Measurements from ENCODE around the gene VPS13A.

DNA sequence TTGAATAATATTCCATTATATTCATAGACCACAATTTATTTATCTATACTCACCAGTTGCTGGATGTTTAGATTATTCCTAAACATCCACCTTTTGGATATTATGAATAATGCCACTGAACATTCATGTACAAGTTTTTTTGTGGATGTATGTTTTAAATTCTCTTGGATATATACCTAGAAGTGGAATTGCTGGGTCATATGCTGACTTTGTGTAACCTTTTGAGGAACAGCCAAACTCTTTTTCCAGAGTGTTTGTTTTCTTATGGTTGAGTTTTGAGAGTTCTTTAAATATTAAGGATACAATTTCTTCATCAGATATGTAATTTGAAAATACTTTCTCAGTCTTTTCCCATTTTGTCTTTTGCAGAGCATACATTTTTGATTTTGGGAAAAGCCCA lies 2.7 kb downstream of the VPS13A start:
- TF ChIP-seq POLR2A (IDR thresholded peaks at IDR 0.05), result no peak
- TF ChIP-seq, protein P1, sequence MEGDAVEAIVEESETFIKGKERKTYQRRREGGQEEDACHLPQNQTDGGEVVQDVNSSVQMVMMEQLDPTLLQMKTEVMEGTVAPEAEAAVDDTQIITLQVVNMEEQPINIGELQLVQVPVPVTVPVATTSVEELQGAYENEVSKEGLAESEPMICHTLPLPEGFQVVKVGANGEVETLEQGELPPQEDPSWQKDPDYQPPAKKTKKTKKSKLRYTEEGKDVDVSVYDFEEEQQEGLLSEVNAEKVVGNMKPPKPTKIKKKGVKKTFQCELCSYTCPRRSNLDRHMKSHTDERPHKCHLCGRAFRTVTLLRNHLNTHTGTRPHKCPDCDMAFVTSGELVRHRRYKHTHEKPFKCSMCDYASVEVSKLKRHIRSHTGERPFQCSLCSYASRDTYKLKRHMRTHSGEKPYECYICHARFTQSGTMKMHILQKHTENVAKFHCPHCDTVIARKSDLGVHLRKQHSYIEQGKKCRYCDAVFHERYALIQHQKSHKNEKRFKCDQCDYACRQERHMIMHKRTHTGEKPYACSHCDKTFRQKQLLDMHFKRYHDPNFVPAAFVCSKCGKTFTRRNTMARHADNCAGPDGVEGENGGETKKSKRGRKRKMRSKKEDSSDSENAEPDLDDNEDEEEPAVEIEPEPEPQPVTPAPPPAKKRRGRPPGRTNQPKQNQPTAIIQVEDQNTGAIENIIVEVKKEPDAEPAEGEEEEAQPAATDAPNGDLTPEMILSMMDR (IDR thresholded peaks at IDR 0.05 in 4 of 5, conservative IDR thresholded peaks at IDR 0.05 in 1 of 5), result no peak
